Tibial nerve (tissue), 4 donors: Measurements from ENCODE around the gene SRPK1. TPM values are rescaled to one million over a fixed set of nuclear protein-coding genes. Genes with fewer than 3 reads are reported as not detected.

ENCODE experiments used
- DNase-seq, 2 donors: peaks; one replicate each; pipeline ENCODE4 v3.0.0-alpha.2; 2019; ENCODE audit warnings: low spot score in 2 of 2
- H3K27ac ChIP-seq, 4 donors: fragments of 200-600 bp; sonication (generic) in 3 of 4; one replicate each; pipeline ENCODE4 v1.5.1; 2017 to 2019; ENCODE audit warnings: mild to moderate bottlenecking in 1 of 4
- H3K27me3 ChIP-seq, 2 donors: fragments of 200-600 bp; sonication (generic) in 1 of 2; one replicate each; pipeline versions ENCODE4 v1.5.1 to v1.6.0; 2017 to 2019
- H3K36me3 ChIP-seq, 3 donors: fragments of 200-600 bp; sonication (generic); one replicate each; pipeline ENCODE4 v1.5.1; 2018 to 2019
- H3K4me1 ChIP-seq, 4 donors: fragments of 200-600 bp; sonication (generic) in 3 of 4; one replicate each; pipeline ENCODE4 v1.5.1; 2017 to 2019
- H3K4me3 ChIP-seq, 4 donors: fragments of 200-600 bp; sonication (generic) in 3 of 4; one replicate each; pipeline ENCODE4 v1.5.1; 2017 to 2019; ENCODE audit warnings: mild to moderate bottlenecking in 1 of 4, moderate library complexity in 1 of 4
- H3K9me3 ChIP-seq, 4 donors: fragments of 200-600 bp; sonication (generic) in 3 of 4; one replicate each; pipeline ENCODE4 v1.5.1; 2017 to 2019
- EP300 ChIP-seq, 2 donors: sonication (generic); formaldehyde crosslinking; IDR thresholded peaks; one replicate each; pipeline ENCODE4 v1.6.1; 2017; ENCODE audit warnings: antibody characterized with exemption in 2 of 2, mild to moderate bottlenecking in 1 of 2
- POLR2A ChIP-seq, 2 donors: fragments of 450-650 bp; IDR thresholded peaks; one replicate each; pipeline ENCODE4 v1.6.1; 2017; ENCODE audit warnings: antibody characterized with exemption in 2 of 2, mild to moderate bottlenecking in 2 of 2, moderate library complexity in 2 of 2
- WGBS, 2 donors: methylation state at CpG; one replicate each; pipeline ENCODE4 v1.1.5; 2018; 5-methylcytosine and 5-hydroxymethylcytosine counted together
- total RNA-seq, 4 donors: library from RNA; depleted of rRNA; stranded (reverse); fragments of >200 nt; gene quantifications; one replicate each; pipeline ENCODE4 v1.1.0, GENCODE V29; 2016
- TF ChIP-seq, protein P1 (sequence below), 5 experiments: fragments of 200-600 bp in 3 of 5; fragments of 450-650 bp in 2 of 5; sonication (generic) in 3 of 5; IDR thresholded peaks; one replicate each; pipeline ENCODE4 v1.5.1; 2016 to 2019; ENCODE audit warnings: antibody characterized with exemption in 5 of 5, mild to moderate bottlenecking in 3 of 5, moderate library complexity in 2 of 5

Gene SRPK1
- total RNA-seq: 10 to 100 TPM; 23.2 to 48.0 (median 40.2) TPM

DNA sequence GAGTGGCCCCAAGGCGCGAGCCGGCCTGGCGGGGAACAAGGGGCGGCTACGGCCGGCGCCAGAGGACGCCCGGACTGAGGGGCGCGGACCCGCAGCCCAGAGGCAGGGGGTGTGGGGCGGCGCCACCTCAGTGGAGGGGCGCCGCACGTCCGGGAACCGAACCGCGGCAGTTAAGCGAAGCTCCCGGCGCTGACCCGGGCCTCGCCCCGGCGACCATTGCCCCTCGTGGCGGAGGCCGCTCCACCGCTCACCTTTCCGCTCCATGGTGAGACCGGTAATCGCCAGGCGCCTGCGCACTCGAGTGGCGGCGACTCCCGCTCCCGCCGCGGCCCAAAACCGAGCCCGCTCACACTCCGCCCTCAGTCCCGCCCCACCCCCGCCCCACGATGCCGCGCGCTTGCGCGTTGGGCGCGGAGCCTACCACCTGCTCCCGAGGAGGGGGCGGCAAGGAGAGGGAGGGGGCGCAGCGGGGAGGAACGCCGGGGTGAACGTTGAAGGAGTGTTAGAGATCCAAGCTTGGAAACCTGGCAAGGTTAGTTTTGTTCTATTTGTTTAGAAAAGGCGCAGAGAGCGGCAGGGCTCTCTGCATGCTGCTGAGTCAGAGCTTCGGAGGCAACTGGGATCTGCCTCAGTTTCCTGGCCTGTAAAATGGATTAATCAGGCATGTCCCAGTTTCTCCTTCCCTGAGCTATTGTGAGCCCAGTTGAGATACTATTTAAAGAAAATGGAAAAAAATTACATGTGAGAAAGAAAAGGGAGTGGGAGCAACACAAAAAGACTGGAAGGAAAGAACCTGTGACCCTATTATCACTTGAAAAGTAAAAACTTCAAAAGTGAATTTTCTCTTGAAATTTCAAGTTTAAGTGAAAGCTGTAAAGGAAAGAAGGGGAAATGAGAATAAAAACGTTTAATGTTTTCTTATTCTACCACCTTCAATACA is at the start of gene SRPK1:
SRPK1 (minus strand) TSS at position 306 of the 940 bp plus-strand sequence; CDS start at position 264, 42 bp downstream.
- TF ChIP-seq, protein P1, sequence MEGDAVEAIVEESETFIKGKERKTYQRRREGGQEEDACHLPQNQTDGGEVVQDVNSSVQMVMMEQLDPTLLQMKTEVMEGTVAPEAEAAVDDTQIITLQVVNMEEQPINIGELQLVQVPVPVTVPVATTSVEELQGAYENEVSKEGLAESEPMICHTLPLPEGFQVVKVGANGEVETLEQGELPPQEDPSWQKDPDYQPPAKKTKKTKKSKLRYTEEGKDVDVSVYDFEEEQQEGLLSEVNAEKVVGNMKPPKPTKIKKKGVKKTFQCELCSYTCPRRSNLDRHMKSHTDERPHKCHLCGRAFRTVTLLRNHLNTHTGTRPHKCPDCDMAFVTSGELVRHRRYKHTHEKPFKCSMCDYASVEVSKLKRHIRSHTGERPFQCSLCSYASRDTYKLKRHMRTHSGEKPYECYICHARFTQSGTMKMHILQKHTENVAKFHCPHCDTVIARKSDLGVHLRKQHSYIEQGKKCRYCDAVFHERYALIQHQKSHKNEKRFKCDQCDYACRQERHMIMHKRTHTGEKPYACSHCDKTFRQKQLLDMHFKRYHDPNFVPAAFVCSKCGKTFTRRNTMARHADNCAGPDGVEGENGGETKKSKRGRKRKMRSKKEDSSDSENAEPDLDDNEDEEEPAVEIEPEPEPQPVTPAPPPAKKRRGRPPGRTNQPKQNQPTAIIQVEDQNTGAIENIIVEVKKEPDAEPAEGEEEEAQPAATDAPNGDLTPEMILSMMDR (IDR thresholded peaks at IDR 0.05): no peak
- peak in 1 of 2 donors; percentile 69 for TF ChIP-seq EP300 (IDR thresholded peaks at IDR 0.05)
- peak; percentile 43 to 72 for TF ChIP-seq POLR2A (IDR thresholded peaks at IDR 0.05)
- DNase-seq: peak; percentile 58 to 75
- Histone ChIP-seq H3K27me3 (no peaks in the 10 kb centered on the region), H3K4me1 (peaks cover 0 to 34% (median 16%) of the 10 kb centered on the region in 4 donors), H3K36me3 (no peaks in the 10 kb centered on the region), H3K9me3 (no peaks in the 10 kb centered on the region), H3K4me3 (peak within 1 kb of the TSS; percentile 75 to 97 (median 92)), H3K27ac (peak within 1 kb of the TSS; percentile 62 to 91 (median 84))
- WGBS, 2 donors: 0 to 1% methylated on average over 15 to 50 of the region's 69 CpGs

DNA sequence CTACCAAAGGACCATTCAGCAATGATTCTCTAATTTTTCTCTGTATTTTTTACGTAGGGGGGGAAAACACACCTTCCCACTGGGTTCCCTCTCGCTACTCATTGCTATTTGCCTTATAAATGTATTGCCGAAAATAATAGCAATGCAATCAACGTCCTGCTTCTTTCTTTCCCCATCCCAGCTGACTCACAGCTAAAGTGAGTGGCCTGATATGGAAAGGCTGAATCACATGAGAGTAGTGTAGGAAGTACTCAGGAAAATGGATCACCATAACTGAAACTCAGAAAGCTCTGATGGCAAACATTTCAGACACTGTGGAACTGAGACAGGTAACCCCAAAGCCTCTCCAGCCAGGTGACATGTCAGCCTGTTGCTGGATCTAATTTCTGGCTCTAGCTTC is 49.3 kb upstream of the SRPK1 start:
- no peaks in the 10 kb centered on the region for H3K27me3 ChIP-seq
- TF ChIP-seq, protein P1 (IDR thresholded peaks at IDR 0.05): no peak
- TF ChIP-seq EP300 (IDR thresholded peaks at IDR 0.05) (no peak), POLR2A (IDR thresholded peaks at IDR 0.05) (no peak)
- no peaks in the 10 kb centered on the region for H3K36me3 ChIP-seq
- H3K27ac ChIP-seq: no peak overlapping the region
- H3K4me1 ChIP-seq: peaks cover 0 to 7% (median 5%) of the 10 kb centered on the region in 4 donors
- no peak for DNase-seq
- H3K9me3 ChIP-seq: no peaks in the 10 kb centered on the region
- no peak overlapping the region for H3K4me3 ChIP-seq
- WGBS, 2 donors: 81 to 88% methylated on average over 4 of the region's 4 CpGs

DNA sequence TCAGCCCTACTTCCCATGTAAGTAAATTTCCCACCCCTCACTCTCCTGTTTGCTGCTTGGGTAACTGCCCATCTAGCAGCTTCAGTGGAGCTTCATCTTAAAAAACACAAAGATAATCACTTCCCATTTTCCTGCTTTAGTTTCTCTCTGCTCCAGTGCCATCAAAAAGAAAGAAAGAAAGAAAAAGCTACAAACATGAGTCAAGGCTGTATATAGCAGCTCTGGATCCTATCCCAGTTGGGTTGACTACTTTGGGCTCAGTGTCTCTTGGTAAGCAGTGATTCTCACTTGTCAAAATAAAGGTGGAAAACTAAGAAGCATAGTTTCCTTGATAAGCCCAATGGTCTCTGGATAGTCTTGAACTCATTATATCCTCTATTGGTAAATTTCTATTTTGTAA is 48.7 kb upstream of the SRPK1 start:
- H3K4me3 ChIP-seq: no peak overlapping the region
- no peak for DNase-seq
- H3K36me3 ChIP-seq: no peaks in the 10 kb centered on the region
- H3K27ac ChIP-seq: no peak overlapping the region
- no peaks in the 10 kb centered on the region for H3K27me3 ChIP-seq
- no peak for TF ChIP-seq EP300 (IDR thresholded peaks at IDR 0.05)
- TF ChIP-seq, protein P1 (IDR thresholded peaks at IDR 0.05): no peak
- TF ChIP-seq POLR2A (IDR thresholded peaks at IDR 0.05): no peak
- no peaks in the 10 kb centered on the region for H3K9me3 ChIP-seq
- peaks cover 0 to 7% (median 5%) of the 10 kb centered on the region in 4 donors for H3K4me1 ChIP-seq

DNA sequence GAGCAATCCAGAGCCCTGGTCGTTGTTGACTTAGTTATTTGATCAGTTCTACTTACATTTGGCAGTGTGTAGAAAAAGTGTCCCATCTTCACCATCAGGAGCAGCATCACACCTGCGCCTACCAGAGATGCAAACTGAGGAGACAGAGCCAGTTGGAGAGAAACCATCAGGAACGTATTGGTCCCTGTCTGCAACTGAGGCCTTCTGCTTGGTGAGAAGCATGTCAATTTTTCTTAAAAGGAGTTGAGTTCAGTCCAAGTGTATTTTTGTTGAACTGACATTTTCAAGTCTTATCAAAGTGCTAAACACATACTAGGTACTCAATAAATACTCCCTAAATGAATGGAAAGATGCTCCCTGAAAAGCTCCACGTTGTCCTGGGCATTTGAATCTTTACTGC is 47.9 kb upstream of the SRPK1 start:
- DNase-seq: no peak
- Histone ChIP-seq H3K27me3 (no peaks in the 10 kb centered on the region), H3K27ac (no peak overlapping the region), H3K9me3 (no peaks in the 10 kb centered on the region), H3K36me3 (no peaks in the 10 kb centered on the region), H3K4me1 (peaks cover 0 to 7% (median 5%) of the 10 kb centered on the region in 4 donors), H3K4me3 (no peak overlapping the region)
- TF ChIP-seq EP300 (IDR thresholded peaks at IDR 0.05) (no peak), POLR2A (IDR thresholded peaks at IDR 0.05) (no peak)
- TF ChIP-seq, protein P1 (IDR thresholded peaks at IDR 0.05): no peak
- WGBS, 2 donors: 86 to 88% methylated on average over 4 of the region's 4 CpGs
